ENCODE results near the gene DLGAP1. TPM values are rescaled to one million over a fixed set of nuclear protein-coding genes. Genes with fewer than 3 reads are reported as not detected.
A peak's percentile ranks its signal among the peaks of the same experiment; 100 is the strongest.

The DLGAP1 gene
- total and polyA plus RNA-seq, 2 of the 8 experiments (the other 6 are each of a cell fraction or from before 2014, with no cell fraction given): 11.8 to 16.9 TPM

DNA sequence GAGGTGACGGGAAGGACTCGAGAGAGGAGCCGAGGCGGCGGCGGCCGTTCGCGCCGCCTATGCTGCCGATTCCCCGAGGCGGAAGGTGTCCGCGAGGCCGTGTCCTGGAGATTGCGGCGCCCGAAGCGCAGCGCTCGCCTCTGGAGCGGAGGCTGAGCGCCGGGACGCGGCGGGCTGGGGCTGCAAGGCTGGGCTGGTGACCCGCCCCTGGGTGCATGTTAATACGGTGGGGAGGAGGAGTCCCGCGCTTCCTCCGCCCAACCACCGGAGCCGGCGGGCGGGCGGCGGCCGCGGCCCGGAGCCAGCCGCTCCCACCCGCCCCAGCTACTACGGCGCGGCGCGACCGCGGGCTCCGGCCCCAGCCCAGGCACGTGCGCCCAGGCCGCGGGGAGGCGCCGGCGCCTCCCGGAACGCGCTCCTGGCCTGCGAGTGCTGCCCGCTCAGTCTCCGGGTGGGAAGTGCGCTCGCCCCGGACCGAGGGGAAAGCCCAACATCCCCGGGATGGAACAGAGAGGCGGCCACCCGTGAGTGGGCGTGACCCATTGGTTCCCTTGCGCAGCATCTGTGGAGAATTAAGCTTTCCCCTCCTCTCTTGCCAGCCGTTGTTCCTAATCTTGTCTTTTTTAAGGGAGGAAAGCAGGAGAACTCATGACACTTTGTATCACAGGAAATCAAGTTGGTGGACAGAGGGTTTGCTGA, at the start of gene DLGAP1 (continued):
- TF ChIP-seq, protein P1, sequence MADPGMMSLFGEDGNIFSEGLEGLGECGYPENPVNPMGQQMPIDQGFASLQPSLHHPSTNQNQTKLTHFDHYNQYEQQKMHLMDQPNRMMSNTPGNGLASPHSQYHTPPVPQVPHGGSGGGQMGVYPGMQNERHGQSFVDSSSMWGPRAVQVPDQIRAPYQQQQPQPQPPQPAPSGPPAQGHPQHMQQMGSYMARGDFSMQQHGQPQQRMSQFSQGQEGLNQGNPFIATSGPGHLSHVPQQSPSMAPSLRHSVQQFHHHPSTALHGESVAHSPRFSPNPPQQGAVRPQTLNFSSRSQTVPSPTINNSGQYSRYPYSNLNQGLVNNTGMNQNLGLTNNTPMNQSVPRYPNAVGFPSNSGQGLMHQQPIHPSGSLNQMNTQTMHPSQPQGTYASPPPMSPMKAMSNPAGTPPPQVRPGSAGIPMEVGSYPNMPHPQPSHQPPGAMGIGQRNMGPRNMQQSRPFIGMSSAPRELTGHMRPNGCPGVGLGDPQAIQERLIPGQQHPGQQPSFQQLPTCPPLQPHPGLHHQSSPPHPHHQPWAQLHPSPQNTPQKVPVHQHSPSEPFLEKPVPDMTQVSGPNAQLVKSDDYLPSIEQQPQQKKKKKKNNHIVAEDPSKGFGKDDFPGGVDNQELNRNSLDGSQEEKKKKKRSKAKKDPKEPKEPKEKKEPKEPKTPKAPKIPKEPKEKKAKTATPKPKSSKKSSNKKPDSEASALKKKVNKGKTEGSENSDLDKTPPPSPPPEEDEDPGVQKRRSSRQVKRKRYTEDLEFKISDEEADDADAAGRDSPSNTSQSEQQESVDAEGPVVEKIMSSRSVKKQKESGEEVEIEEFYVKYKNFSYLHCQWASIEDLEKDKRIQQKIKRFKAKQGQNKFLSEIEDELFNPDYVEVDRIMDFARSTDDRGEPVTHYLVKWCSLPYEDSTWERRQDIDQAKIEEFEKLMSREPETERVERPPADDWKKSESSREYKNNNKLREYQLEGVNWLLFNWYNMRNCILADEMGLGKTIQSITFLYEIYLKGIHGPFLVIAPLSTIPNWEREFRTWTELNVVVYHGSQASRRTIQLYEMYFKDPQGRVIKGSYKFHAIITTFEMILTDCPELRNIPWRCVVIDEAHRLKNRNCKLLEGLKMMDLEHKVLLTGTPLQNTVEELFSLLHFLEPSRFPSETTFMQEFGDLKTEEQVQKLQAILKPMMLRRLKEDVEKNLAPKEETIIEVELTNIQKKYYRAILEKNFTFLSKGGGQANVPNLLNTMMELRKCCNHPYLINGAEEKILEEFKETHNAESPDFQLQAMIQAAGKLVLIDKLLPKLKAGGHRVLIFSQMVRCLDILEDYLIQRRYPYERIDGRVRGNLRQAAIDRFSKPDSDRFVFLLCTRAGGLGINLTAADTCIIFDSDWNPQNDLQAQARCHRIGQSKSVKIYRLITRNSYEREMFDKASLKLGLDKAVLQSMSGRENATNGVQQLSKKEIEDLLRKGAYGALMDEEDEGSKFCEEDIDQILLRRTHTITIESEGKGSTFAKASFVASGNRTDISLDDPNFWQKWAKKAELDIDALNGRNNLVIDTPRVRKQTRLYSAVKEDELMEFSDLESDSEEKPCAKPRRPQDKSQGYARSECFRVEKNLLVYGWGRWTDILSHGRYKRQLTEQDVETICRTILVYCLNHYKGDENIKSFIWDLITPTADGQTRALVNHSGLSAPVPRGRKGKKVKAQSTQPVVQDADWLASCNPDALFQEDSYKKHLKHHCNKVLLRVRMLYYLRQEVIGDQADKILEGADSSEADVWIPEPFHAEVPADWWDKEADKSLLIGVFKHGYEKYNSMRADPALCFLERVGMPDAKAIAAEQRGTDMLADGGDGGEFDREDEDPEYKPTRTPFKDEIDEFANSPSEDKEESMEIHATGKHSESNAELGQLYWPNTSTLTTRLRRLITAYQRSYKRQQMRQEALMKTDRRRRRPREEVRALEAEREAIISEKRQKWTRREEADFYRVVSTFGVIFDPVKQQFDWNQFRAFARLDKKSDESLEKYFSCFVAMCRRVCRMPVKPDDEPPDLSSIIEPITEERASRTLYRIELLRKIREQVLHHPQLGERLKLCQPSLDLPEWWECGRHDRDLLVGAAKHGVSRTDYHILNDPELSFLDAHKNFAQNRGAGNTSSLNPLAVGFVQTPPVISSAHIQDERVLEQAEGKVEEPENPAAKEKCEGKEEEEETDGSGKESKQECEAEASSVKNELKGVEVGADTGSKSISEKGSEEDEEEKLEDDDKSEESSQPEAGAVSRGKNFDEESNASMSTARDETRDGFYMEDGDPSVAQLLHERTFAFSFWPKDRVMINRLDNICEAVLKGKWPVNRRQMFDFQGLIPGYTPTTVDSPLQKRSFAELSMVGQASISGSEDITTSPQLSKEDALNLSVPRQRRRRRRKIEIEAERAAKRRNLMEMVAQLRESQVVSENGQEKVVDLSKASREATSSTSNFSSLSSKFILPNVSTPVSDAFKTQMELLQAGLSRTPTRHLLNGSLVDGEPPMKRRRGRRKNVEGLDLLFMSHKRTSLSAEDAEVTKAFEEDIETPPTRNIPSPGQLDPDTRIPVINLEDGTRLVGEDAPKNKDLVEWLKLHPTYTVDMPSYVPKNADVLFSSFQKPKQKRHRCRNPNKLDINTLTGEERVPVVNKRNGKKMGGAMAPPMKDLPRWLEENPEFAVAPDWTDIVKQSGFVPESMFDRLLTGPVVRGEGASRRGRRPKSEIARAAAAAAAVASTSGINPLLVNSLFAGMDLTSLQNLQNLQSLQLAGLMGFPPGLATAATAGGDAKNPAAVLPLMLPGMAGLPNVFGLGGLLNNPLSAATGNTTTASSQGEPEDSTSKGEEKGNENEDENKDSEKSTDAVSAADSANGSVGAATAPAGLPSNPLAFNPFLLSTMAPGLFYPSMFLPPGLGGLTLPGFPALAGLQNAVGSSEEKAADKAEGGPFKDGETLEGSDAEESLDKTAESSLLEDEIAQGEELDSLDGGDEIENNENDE (IDR thresholded peaks at IDR 0.05; ENCODE audit: insufficient replicate concordance, low read length): no peak
- no peak for TF ChIP-seq KDM1A (IDR thresholded peaks at IDR 0.05; ENCODE audit: borderline replicate concordance, low read length)
- TF ChIP-seq RXRA (IDR thresholded peaks at IDR 0.05; ENCODE audit: insufficient read depth, low read depth, low read length): no peak
- TF ChIP-seq TAF7 (optimal IDR thresholded peaks at IDR 0.05; ENCODE audit: borderline replicate concordance, low read depth, low read length): no peak
- TF ChIP-seq TAF1 (IDR thresholded peaks at IDR 0.05; ENCODE audit: low read depth, low read length): peak; percentile 80
- TF ChIP-seq FOSL1 (IDR thresholded peaks at IDR 0.05; ENCODE audit: insufficient read depth, low read depth, low read length): no peak
- TF ChIP-seq, protein P2, sequence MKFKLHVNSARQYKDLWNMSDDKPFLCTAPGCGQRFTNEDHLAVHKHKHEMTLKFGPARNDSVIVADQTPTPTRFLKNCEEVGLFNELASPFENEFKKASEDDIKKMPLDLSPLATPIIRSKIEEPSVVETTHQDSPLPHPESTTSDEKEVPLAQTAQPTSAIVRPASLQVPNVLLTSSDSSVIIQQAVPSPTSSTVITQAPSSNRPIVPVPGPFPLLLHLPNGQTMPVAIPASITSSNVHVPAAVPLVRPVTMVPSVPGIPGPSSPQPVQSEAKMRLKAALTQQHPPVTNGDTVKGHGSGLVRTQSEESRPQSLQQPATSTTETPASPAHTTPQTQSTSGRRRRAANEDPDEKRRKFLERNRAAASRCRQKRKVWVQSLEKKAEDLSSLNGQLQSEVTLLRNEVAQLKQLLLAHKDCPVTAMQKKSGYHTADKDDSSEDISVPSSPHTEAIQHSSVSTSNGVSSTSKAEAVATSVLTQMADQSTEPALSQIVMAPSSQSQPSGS (IDR thresholded peaks at IDR 0.05; ENCODE audit: low read length): 0 out of 2 replicates have a peak, but pooled peaks have one; percentile 42
- TF ChIP-seq, protein P3, sequence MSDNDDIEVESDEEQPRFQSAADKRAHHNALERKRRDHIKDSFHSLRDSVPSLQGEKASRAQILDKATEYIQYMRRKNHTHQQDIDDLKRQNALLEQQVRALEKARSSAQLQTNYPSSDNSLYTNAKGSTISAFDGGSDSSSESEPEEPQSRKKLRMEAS (IDR thresholded peaks at IDR 0.05): peak; percentile 89
